Chondrocyte (in vitro differentiated cells): ENCODE results near the gene PLEKHB1. TPM values are rescaled to one million over a fixed set of nuclear protein-coding genes. Genes with fewer than 3 reads are reported as not detected.

Source experiments
- DNase-seq: peaks from one replicate; pipeline ENCODE4 v3.0.0; 2021; ENCODE audit warnings: mixed read lengths, low spot score
- H3K27ac Mint-ChIP-seq: one replicate; pipeline ENCODE4 v1.8.0; 2021; ENCODE audit warnings: mild to moderate bottlenecking, moderate library complexity, mixed read lengths; ENCODE audit not compliant: unreplicated experiment
- H3K27me3 Mint-ChIP-seq: 2 replicates; pipeline ENCODE4 v1.8.0; 2021; ENCODE audit warnings: low read depth, mixed read lengths
- H3K36me3 Mint-ChIP-seq: 2 replicates; pipeline ENCODE4 v1.8.0; 2021; ENCODE audit warnings: low read depth, mixed read lengths
- H3K4me1 Mint-ChIP-seq: 2 replicates; pipeline ENCODE4 v1.8.0; 2021; ENCODE audit warnings: low read depth, mild to moderate bottlenecking, mixed read lengths
- H3K4me3 Mint-ChIP-seq: one replicate; pipeline ENCODE4 v1.8.0; 2021; ENCODE audit warnings: mild to moderate bottlenecking, moderate library complexity, mixed read lengths; ENCODE audit not compliant: unreplicated experiment
- H3K9me3 Mint-ChIP-seq: 2 replicates; pipeline ENCODE4 v1.8.0; 2021; ENCODE audit warnings: low read depth, mixed read lengths
- CTCF ChIP-seq: fragments of 200-600 bp; sonication (generic); IDR thresholded peaks from 2 replicates; pipeline ENCODE4 v1.5.0; 2021; ENCODE audit warnings: antibody characterized with exemption, mild to moderate bottlenecking, moderate library complexity
- total RNA-seq: library from RNA; stranded (reverse); gene quantifications from 3 replicates; pipeline ENCODE4 v1.2.1, GENCODE V29; 2021

PLEKHB1 gene
- total RNA-seq, 1 donor from 2014 or later: 2.0 TPM

- Mint-ChIP-seq H3K4me1 (peaks cover 4% of the 10 kb centered on the region), H3K4me3 (no peak overlapping the region), H3K9me3 (no peaks in the 10 kb centered on the region), H3K27ac (no peak overlapping the region), H3K36me3 (no peaks in the 10 kb centered on the region), H3K27me3 (peaks cover 6% of the 10 kb centered on the region)
- TF ChIP-seq CTCF: no peak
- no peak for DNase-seq
Observed at GRCh38 chr11:73629907-73630306, 16.5 kb upstream of the PLEKHB1 start.

GRCh38 chr11:73632996-73633395, 13.4 kb upstream of the PLEKHB1 start:
- H3K9me3 Mint-ChIP-seq: no peaks in the 10 kb centered on the region

GRCh38 chr11:73633999-73634398, 12.4 kb upstream of the PLEKHB1 start:
- Mint-ChIP-seq H3K27ac (no peak overlapping the region), H3K4me1 (no peaks in the 10 kb centered on the region), H3K9me3 (no peaks in the 10 kb centered on the region), H3K27me3 (peaks cover 4% of the 10 kb centered on the region), H3K36me3 (no peaks in the 10 kb centered on the region), H3K4me3 (no peak overlapping the region)
- no peak for TF ChIP-seq CTCF
- no peak for DNase-seq

More at GRCh38 chr11:73632996-73633395, 13.4 kb upstream of the PLEKHB1 start:
- H3K27ac Mint-ChIP-seq: no peak overlapping the region
- H3K4me3 Mint-ChIP-seq: no peak overlapping the region
- no peaks in the 10 kb centered on the region for H3K36me3 Mint-ChIP-seq
- DNase-seq: no peak
- peaks cover 4% of the 10 kb centered on the region for H3K27me3 Mint-ChIP-seq
- H3K4me1 Mint-ChIP-seq: no peaks in the 10 kb centered on the region
- no peak for TF ChIP-seq CTCF

- no peak for DNase-seq
- H3K36me3 Mint-ChIP-seq: no peaks in the 10 kb centered on the region
Observed at GRCh38 chr11:73635721-73636120, 10.7 kb upstream of the PLEKHB1 start.

GRCh38 chr11:73636249-73636648, 10.1 kb upstream of the PLEKHB1 start:
- Mint-ChIP-seq H3K27ac (no peak overlapping the region), H3K36me3 (no peaks in the 10 kb centered on the region), H3K4me1 (no peaks in the 10 kb centered on the region), H3K27me3 (no peaks in the 10 kb centered on the region), H3K9me3 (no peaks in the 10 kb centered on the region), H3K4me3 (no peak overlapping the region)
- no peak for DNase-seq
- no peak for TF ChIP-seq CTCF

More at GRCh38 chr11:73635721-73636120, 10.7 kb upstream of the PLEKHB1 start:
- no peaks in the 10 kb centered on the region for H3K9me3 Mint-ChIP-seq
- no peaks in the 10 kb centered on the region for H3K4me1 Mint-ChIP-seq
- no peak overlapping the region for H3K27ac Mint-ChIP-seq
- no peak overlapping the region for H3K4me3 Mint-ChIP-seq
- TF ChIP-seq CTCF: no peak
- H3K27me3 Mint-ChIP-seq: no peaks in the 10 kb centered on the region
